Nephron (organoid): ENCODE data around the gene CCDC192.
"Not testable (repeated sequence)": the region's sequence is repeated elsewhere in the genome, so short reads cannot be mapped to it uniquely, and the experiment has no call there.

ENCODE experiments used
- H3K27ac Mint-ChIP-seq, 3 experiments: 2 replicates each; pipeline ENCODE4 v1.8.0; 2020; ENCODE audit warnings: mixed read lengths in 3 of 3, mild to moderate bottlenecking in 2 of 3, moderate library complexity in 1 of 3
- H3K27me3 Mint-ChIP-seq: 2 replicates; pipeline ENCODE4 v1.8.0; 2021; ENCODE audit warnings: low read depth, mild to moderate bottlenecking, moderate library complexity, mixed read lengths
- H3K36me3 Mint-ChIP-seq: 2 replicates; pipeline ENCODE4 v1.8.0; 2020; ENCODE audit warnings: low read depth, mixed read lengths
- H3K4me1 Mint-ChIP-seq: 2 replicates; pipeline ENCODE4 v1.8.0; 2020; ENCODE audit warnings: mixed read lengths
- H3K4me3 Mint-ChIP-seq, 3 experiments: 2 replicates each; pipeline ENCODE4 v1.8.0; 2020; ENCODE audit warnings: mild to moderate bottlenecking in 3 of 3, mixed read lengths in 3 of 3, moderate library complexity in 2 of 3
- H3K9me3 Mint-ChIP-seq: 2 replicates; pipeline ENCODE4 v1.8.0; 2020; ENCODE audit warnings: mixed read lengths
- TF ChIP-seq, protein P1 (sequence below), 3 experiments: fragments of 200-600 bp; sonication (generic); IDR thresholded peaks; one replicate each; pipeline ENCODE4 v1.5.0; 2021; ENCODE audit warnings: antibody characterized with exemption in 3 of 3; ENCODE audit not compliant: unreplicated experiment in 3 of 3

The CCDC192 gene

GRCh38 chr5:127700237-127700766, 2.9 kb upstream of the CCDC192 start:
- TF ChIP-seq, protein P1, sequence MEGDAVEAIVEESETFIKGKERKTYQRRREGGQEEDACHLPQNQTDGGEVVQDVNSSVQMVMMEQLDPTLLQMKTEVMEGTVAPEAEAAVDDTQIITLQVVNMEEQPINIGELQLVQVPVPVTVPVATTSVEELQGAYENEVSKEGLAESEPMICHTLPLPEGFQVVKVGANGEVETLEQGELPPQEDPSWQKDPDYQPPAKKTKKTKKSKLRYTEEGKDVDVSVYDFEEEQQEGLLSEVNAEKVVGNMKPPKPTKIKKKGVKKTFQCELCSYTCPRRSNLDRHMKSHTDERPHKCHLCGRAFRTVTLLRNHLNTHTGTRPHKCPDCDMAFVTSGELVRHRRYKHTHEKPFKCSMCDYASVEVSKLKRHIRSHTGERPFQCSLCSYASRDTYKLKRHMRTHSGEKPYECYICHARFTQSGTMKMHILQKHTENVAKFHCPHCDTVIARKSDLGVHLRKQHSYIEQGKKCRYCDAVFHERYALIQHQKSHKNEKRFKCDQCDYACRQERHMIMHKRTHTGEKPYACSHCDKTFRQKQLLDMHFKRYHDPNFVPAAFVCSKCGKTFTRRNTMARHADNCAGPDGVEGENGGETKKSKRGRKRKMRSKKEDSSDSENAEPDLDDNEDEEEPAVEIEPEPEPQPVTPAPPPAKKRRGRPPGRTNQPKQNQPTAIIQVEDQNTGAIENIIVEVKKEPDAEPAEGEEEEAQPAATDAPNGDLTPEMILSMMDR (IDR thresholded peaks at IDR 0.05; ENCODE audit: unreplicated experiment in 3 of 3): no peak
- H3K27ac Mint-ChIP-seq: no peak overlapping the region
- peaks cover 12% of the 10 kb centered on the region for H3K4me1 Mint-ChIP-seq
- H3K4me3 Mint-ChIP-seq: no peak overlapping the region
- no peaks in the 10 kb centered on the region for H3K27me3 Mint-ChIP-seq
- H3K36me3 Mint-ChIP-seq: no peaks in the 10 kb centered on the region
- no peaks in the 10 kb centered on the region for H3K9me3 Mint-ChIP-seq

GRCh38 chr5:127702434-127702833, 757 bp upstream of the CCDC192 start:
- Mint-ChIP-seq H3K36me3 (no peaks in the 10 kb centered on the region), H3K27me3 (no peaks in the 10 kb centered on the region), H3K4me3 (no peak overlapping the region), H3K4me1 (peaks cover 8% of the 10 kb centered on the region), H3K9me3 (no peaks in the 10 kb centered on the region), H3K27ac (no peak overlapping the region)
- TF ChIP-seq, protein P1 (IDR thresholded peaks at IDR 0.05; ENCODE audit: unreplicated experiment in 3 of 3): no peak

DNA sequence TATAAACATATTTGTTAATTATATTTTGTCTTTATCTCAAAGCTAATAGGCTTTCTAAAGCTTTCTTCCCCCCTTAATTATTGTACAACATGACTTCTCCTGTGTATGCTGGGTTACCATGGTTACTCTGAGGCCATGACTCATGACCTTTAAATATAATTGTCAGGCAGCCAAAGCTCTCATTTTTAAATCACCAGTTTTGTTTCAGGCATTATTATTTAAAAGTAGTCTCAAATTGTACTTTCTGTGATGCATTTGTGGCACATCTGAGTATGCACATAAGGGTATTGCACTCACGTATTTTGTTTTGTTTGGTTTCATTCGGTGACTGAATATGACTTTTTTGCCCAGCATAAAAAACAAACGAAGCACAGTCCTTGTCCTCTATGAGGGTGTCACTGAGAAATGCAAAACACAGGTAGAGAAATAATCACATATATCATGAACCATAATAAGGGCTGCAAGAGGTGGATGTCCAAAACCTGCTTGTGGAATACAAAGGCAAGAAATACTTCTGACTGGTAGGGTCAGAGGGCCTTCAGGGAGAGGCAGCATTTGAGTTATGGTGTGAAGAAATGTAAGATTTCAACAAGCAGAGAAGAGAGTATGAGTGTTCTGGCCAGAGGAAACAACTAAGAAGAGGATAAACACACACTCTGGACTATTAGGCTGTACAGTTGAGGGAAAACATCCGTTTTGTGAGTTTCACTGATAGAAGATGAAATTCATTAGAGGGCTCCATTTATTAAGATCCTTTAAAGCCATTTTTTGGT, 2.1 kb downstream of the CCDC192 start:
- H3K36me3 Mint-ChIP-seq: no peaks in the 10 kb centered on the region
- no peak overlapping the region for H3K27ac Mint-ChIP-seq
- H3K4me3 Mint-ChIP-seq: no peak overlapping the region
- H3K9me3 Mint-ChIP-seq: no peaks in the 10 kb centered on the region
- TF ChIP-seq, protein P1 (IDR thresholded peaks at IDR 0.05; ENCODE audit: unreplicated experiment in 3 of 3): no peak
- peaks cover 8% of the 10 kb centered on the region for H3K4me1 Mint-ChIP-seq
- no peaks in the 10 kb centered on the region for H3K27me3 Mint-ChIP-seq

GRCh38 chr5:127706691-127707090, 3.5 kb downstream of the CCDC192 start:
- Mint-ChIP-seq H3K4me3 (no peak overlapping the region), H3K4me1 (peaks cover 8% of the 10 kb centered on the region), H3K27me3 (no peaks in the 10 kb centered on the region), H3K27ac (peak overlapping the region; percentile 2 to 10 (median 4)), H3K9me3 (no peaks in the 10 kb centered on the region), H3K36me3 (no peaks in the 10 kb centered on the region)
- TF ChIP-seq, protein P1 (IDR thresholded peaks at IDR 0.05; ENCODE audit: unreplicated experiment in 3 of 3): no peak

DNA sequence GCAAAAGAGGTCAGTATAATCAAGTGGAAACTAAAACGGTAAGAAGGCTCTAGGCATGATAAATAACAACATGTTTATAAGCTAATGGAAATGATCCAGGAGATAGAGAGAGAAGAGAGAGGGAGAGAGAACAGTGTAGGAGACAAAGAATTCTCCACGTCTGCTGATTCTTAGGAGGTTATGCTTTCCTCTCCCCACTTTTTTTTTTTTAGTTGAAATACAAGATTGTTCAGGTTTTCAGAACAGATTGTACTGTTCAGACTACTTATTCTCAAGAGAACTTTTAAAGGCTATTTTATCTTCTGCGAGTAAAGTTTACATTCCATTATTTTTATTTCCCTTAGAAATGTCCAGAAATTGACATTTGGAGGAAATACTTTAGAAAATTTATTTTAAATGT, 4.0 kb downstream of the CCDC192 start:
- no peaks in the 10 kb centered on the region for H3K9me3 Mint-ChIP-seq
- TF ChIP-seq, protein P1 (IDR thresholded peaks at IDR 0.05; ENCODE audit: unreplicated experiment in 3 of 3): no peak

DNA sequence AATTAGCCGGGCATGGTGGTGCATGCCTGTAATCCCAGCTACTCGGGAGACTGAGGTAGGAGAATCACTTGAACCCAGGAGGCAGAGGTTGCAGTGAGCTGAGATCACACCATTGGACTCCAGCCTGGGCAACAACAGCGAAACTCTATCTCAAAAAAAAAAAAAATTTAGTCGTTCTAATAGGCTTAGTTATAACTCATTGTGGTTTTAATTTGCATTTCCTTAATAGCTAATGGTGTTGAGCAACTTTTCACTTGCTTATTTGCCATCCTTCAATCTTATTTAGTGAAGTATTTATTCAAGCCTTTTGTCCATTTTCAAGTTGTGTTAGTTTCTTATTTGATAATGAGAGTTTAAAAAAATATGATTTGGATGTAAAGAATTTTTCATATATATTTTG, 9.9 kb downstream of the CCDC192 start:
- H3K27me3 Mint-ChIP-seq, H3K4me1 Mint-ChIP-seq, H3K36me3 Mint-ChIP-seq, H3K4me3 Mint-ChIP-seq, H3K27ac Mint-ChIP-seq: not testable (repeated sequence)
- peaks cover 11% of the 10 kb centered on the region for H3K9me3 Mint-ChIP-seq

More for the DNA sequence above, 4.0 kb downstream of the CCDC192 start:
- H3K4me1 Mint-ChIP-seq: peaks cover 8% of the 10 kb centered on the region
- no peaks in the 10 kb centered on the region for H3K36me3 Mint-ChIP-seq
- no peak overlapping the region for H3K4me3 Mint-ChIP-seq
- H3K27ac Mint-ChIP-seq: peak overlapping the region; percentile 2 to 10 (median 4)
- H3K27me3 Mint-ChIP-seq: no peaks in the 10 kb centered on the region
